GM18511 (cell line): ENCODE results near the gene HSPA4.
"Not testable (repeated sequence)": the region's sequence is repeated elsewhere in the genome, so short reads cannot be mapped to it uniquely, and the experiment has no call there.

Experiments used
- ATAC-seq: cut with Tn5 transposase; IDR thresholded peaks from one replicate; pipeline ENCODE4 v1.9.1; 2021; ENCODE audit warnings: mild to moderate bottlenecking, moderate library complexity; ENCODE audit not compliant: unreplicated experiment

HSPA4 gene

DNA sequence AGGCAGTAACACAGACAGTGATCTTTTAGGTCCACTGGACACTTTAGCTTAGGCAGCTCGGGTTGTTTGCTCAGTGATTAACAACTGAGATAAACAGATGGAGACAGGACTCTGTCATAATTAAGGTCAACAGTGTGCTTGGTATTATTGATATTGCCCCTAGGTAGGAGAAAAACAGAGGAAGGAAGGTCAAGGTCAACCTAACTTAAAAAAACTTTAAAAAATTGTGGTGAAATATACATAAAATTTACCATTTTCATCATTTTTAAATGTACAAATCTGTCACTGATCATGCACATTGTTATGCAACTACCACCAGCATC, 2.1 kb upstream of the HSPA4 start:
- no peak for ATAC-seq

DNA sequence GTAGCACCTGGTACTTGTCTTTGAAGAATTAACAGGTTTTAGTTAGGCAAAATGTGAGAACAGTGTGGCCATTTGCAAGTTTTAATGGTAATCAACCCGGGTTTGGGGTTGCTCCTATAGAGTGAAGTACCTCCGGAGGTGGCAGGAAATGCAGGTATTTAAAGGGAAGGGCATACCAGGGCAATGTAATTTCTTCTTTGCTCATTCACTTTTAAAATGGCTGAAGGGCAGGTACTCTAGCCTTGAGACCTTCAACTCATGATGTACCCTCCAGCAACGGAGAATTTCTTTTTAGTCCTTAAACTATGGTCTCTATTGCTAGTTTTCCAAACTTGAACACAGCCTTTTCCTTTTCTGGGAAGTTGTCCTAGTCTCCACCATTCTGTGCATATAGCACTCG, 1.3 kb upstream of the HSPA4 start:
- no peak for ATAC-seq

DNA sequence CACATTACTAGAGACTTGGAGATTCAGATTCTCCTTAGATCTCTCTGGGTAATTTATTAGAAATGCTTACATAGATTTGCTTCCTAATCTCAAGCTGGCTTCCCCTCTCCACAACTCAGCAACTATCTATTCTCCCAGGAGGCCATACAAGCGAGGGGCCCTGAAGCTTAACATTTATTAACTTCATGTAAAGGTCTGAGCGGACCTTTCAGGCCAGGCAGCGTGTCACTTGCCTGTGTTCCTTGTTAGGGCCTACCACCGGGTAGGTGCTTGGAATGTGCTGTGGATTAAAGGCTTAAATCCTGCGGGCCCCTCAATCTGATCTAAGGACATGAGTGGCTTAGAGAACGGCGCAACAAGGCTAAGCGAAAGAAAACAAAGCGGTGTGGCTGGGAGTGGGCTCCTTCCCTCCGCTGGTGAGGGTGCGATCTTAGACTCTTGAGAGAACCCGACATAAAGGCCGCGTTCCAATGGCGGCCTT, 712 bp upstream of the HSPA4 start:
- peak; percentile 2 for ATAC-seq

DNA sequence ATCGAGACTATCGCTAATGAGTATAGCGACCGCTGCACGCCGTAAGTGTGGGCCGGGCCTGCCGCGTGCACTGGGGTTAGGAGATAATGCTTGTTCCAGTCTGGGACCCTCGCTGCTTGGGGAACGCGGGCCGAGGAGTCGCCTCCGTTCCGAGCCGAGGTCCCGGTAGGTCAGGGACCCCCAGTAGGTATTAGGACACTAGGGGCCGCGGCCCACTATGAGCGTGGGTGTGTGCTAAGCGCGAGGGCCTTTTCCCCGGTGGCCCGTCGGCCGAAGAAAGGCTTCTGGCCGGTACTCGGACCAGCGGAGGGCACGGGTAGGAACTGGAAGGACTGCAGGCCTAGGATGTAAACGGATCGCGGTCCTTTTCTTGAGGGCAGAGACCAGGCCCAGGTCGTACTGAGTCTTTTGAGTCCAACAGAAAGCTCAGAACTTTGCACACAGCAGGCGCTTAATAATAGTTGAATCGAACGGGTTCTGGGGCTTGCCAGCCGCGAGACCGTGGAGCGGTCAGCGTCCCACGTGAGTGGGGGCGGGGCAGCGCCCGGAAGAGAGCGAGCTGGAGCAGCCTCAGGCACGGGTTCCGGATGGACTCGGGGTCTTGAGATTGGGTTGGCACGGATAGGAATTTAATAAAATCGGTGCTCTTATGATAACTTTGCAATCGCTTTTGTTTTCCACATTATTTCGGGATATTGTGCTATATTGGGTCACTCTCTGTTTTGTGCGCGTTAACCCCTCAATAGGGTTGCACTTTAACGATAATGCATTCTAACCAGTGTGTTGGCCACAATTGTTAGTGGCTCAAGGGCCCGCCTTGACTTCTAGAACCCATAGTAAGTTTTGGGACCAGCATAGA, 733 bp downstream of the HSPA4 start:
- peak; percentile 40 for ATAC-seq

DNA sequence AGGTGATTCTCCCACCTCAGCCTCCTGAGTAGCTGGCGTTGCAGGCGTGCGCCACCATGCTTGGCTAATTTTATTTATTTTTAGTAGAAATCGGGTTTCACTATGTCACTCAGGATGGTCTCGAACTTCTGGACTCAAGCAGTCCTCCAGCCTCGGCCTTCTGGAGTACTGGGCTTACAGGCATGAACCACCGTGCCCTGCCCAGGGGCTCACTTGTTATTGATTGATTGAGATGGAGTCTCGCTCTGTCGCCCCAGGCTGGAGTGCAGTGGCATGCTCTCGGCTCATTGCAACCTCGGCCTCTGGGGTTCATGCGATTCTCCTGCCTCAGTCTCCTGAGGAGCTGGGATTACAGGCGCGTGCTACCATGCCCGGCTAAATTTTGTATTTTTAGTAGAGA, 1.6 kb downstream of the HSPA4 start:
- ATAC-seq: no peak

DNA sequence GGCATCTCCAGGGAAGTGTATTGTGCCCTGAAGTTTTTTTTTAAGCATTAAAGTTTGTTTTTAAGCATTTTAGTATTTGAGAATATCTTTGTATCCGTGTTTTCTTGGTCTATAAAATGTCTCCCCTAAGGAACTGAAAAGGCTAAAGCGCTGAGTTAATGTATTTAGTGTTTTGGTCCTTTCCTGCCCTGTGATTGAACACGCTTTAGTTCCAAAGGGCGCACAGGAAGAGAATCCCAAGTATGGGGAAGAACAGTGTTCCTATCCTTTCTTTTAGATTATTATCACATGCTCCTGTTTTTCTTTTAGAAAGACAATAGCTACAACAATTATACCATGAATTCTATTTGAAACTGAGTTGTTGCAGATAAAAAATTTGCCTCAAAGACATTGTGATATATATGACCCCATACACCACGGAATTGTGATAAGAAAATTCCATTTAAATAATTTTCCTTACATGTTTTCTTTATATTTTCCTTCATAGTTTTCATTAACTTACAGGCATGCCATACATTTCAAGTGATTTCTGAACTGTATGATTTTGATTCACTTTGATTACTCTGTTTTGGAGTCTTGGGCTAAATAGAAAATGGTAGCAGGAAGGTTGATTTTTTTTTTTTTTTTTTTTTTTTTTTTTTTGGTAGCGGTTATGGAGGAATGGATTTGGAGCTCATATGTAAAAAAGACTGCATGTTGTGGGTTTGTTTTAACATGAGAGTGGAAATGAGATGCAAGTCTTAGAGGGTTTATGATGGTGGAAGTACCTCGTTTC, 3.1 kb downstream of the HSPA4 start:
- ATAC-seq: no peak

DNA sequence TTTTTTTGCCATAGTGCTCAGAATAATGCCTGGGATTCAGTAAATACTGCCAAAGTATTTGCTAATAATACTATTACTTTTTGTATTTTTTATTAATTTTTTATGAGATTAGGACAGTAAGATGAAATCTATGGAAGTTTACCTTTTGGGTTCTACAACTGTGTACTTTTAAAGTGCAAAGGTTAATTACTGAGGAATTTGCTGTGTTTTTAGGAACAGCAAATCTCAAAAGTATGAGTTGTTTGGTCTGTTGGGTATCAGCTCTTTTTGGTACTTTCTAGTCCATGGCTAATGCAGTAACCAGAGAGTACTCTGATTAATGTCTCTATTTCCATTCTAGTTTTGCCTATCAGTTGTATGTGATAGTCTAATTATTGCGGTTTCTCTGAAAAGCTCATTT, 5.1 kb downstream of the HSPA4 start:
- ATAC-seq: no peak

DNA sequence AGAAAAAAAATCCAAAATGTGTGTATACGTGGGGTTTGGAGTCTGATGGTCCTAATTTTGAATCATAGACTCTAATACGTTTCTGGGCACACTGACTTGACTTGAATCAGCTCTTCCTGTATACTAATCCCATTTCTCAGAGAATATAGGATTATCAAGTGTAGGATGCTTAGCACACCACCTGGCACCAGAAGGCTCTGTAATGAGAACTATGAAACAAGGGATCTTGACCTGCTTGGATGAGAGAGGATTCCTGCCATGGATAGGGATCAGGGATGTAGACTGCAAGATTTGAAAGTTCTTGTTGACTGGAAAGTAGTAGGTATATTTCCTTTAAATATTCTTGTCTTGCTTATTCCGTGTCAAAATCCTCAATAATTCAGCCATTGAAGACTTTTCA, 7.8 kb downstream of the HSPA4 start:
- no peak for ATAC-seq

DNA sequence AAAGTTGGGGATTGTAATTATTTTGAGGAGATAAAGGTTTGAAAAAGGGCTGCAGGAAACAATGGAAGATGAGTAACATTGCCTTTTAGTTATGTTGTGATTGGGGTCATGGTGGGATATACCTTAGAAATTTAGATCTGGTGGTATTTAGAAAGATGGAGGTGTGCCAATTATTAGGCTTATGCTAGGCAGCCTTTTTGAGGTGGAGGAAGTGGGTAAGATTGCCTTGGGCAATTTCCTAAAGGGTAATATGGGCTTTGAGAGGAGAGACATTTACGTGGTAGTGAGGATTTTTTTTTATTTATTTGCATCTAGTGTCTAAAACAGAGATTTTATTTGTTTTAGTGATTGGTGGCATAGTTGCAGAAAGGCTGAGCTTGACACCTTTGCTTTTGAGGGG, 10.5 kb downstream of the HSPA4 start:
- ATAC-seq: no peak

DNA sequence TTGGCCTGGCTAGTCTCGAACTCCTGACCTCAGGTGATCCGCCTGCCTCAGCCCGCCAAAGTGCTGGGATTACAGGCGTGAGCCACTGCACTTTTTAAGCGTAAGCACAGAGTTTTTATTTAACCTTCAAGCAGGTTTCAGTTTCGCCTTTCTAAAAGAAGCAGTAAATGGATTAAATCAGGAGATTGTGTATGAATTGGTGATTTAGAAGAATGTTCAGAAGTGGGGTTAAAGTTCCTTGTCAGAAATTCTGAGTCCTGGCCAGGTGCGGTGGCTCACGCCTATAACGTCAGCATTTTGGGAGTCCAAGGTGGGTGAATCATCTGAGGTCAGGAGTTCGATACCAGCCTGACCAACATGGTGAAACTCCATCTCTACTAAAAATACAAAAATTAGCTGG, 12.2 kb downstream of the HSPA4 start:
- ATAC-seq: no peak

DNA sequence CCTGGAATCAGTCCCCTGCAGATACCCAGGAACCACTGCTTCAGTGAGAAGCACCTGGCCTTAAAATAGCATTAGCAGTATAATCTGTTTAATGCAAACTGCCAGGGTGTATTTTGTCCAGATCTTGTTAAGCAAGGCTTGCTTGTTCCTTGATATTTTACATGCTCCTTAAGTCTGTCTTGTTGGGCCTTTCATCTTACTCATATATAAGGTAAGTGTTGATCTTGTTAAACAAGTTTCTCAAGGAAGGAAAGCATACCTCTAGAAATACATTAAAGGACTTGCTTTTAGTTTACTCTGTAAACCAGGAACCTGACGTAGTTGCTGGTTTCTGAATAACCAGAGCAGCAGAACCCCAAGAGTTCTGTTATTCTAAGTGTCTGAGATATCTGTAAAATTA, 13.7 kb downstream of the HSPA4 start:
- ATAC-seq: no peak

DNA sequence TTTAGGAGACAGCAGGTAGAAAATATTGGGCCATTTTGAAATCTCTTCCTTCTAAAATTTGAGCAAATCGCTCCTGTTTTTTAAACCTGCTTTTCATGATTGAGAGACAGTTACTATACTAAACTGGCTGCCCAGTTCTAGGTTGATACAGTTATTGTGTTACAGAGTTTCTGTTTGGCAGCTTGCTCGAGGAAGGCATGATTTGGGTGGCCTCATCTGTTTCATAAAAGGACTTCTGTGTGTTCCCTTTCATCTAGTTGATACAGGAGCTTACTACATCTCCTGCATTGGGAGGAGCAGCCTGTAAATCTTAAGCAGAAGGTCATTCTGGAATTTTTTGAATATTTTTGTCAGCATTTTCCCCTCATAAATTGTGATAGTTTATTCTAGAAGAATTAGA, 14.2 kb downstream of the HSPA4 start:
- no peak for ATAC-seq

DNA sequence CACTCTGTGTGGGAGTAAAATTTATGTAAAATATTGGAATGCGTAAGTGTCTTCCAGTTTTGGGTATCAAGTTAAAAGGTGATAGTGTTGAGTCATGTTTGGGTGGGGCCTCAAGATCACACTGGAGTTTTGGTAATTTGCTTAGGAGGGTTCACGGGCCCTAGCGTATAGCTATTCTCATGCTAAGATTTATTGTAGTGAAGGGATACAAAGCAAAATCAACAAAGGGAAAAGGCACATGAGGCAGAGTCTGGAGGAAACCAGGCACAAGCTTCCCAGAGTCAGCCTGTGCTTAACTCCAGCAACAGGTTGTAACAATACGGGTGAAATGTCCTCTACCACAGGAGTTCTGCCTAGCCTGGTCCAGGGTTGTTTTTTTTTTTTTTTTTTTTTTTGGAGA, 20.2 kb downstream of the HSPA4 start:
- no peak for ATAC-seq

DNA sequence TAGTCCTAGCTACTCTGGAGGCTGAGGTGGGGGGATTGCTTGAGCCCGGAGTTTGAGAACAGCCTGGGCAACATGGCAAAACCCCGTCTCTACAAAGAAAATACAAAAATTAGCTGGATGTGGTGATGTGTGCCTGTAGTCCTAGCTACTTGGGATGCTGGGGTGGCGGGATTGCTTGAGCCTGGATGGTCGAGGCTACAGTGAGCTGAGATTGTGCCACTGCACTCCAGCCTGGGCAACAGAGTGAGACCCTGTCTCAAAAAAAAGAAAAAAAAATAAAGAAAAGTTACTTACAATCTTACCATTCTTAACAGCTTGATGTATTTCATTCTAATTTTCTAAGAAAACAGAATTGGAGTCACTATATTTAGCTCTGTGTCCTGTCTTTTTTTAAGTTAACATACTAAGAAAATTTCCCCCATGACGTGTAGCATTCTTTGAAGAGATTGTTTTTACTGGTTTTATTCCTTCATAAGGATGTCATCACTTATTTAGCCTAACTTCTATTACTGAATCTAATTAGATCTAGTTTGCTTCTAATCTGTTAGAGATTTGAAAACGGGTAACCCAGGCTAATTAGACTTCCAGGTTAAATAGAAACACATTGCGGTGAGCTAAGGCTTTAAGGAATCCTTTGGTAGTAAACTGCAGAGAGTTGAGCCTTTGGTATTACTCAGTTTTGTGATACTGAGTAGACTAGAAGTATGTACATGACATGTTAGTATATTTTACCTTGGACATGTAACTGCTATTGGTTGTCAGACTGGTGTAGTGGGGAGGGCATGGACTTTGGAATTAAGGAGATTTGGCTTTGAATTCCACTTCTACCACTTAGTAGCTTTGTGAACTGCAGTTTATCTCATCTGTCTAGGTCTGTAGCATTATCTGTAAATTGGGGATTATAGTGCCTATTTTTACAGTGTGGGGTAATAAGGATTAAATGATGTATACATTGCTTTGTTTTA, 24.0 kb downstream of the HSPA4 start:
- ATAC-seq: no peak

DNA sequence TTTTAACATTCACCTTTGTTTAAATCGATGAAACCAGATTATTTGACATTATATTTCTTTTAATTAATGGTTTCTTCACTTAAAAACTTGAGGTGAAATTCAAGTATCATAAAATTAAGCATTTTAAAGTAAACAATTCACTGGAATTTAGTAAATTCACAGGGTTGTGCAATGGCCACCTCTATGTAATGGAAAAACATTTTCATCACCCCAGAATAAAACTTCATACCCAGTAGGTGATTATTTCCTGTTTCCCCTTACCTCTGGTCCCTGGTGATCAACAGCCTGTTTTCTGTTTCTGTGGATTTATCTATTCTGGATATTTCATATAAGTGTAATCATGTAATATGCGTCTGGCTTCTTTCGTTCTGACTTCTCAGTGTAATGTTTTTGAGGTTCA, 27.2 kb downstream of the HSPA4 start:
- no peak for ATAC-seq

DNA sequence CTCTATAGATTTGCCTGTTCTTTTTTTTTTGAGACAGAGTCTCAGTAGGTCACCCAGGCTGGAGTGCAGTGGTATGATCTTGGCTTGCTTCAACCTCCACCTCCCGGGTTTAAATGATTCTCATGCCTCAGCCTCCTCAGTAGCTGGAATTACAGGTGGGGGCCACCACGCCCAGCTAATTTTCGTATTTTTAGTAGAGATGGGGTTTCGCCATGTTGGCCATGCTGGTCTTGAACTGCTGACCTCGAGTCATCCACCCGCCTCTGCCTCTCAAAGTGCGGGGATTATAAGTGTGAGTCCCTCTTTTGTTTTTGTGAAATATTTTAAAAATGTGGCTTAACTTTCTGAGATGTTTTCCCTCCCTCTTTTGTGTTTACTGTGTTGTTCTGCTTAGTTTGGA, 29.2 kb downstream of the HSPA4 start:
- ATAC-seq: no peak

DNA sequence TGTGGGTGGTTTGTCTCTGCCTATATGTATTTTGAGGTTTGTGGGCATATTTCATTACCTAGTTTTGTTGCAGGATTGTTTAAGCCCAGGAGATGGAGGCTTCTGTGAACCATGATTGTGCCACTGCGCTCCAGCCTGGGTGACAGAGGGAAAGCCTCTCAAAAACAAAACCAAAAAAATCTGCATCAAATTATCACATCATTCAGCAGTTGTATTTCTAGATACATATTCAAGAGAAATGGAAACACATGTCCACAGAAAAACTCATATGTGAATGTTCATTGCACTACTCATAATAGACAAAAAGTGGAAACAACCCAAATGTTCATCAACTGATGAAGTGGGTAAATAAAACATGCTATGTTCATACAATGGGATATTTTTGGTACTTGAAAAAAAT, 29.9 kb downstream of the HSPA4 start:
- ATAC-seq: no peak

DNA sequence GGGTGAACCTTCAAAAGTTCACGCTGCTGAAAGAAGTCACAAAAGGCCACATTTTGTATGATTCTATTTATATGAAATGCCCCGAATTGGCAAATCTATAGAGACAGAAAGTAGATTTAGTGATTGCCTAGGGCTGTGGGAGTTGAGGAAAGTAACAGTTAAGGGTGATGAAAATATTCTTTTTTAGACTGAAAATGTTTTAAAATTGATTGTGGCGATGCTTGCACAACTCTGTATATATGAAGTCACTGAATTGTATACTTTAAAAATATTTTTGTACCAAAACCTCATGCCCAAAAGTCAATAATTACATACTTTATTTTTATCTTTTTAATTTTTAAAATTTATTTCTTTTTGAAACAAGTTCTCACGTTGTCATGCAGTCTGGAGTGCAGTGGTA, 30.3 kb downstream of the HSPA4 start:
- ATAC-seq: no peak

DNA sequence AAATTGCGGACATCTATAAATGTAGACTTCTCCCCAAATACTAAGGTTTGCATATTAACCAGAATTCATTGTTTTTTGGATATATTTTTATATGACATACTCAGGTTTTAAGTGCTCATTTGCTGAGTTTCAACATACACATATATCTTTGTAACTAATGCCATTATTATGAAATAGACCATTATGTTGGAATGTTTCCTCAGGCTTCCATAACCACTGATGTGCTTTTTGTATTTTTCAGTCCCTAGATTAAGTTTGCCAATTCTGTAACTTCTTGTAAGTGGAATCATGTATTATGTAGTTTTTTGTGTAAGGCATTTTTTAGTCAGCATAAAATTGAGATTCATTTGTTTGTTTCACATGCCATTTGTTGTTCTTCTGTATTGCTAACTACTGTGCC, 32.1 kb downstream of the HSPA4 start:
- ATAC-seq: no peak

DNA sequence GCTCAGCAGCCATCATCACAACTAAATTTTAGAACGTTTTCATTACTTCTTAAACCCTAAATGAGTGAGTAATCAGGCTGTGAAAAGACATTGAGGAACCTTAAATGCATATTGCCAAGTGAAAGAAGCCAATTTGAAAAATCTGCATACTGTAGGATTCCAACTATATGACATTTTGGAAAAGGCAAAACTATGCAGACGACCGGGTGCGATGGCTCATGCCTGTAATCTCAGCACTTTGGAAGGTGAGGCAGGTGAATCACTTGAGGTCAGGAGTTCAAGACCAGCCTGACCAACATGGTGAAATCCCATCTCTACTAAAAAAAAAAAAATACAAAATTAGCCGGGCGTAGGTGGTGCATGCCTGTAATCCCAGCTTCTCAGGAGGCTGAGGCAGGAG, 33.4 kb downstream of the HSPA4 start:
- ATAC-seq: not testable (repeated sequence)

DNA sequence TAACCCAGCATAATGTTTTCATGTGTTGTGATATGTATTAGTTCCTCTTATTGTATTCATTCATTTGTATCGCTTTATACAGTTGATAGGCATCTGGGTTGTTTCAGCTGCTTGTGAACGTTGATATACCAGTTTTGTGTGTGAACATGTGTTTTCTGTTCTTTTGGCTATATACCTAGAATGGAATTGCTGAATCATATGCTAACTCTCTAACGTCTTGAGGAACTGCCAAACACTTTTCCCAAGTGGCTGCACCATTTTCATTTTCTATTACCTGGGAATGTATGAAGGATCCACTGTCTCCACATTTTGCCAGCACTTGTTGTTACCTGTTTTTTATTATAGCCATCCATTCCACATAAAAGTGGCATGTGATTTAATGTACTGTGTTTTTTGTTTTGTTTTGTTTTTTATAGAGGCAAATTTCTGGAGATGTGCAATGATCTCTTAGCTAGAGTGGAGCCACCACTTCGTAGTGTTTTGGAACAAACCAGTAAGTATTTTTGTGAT, 34.6 kb downstream of the HSPA4 start:
- ATAC-seq: no peak
